ENCODE results near the gene GOLPH3.
"Not testable (repeated sequence)": the region's sequence is repeated elsewhere in the genome, so short reads cannot be mapped to it uniquely, and the experiment has no call there.

GOLPH3 gene

DNA sequence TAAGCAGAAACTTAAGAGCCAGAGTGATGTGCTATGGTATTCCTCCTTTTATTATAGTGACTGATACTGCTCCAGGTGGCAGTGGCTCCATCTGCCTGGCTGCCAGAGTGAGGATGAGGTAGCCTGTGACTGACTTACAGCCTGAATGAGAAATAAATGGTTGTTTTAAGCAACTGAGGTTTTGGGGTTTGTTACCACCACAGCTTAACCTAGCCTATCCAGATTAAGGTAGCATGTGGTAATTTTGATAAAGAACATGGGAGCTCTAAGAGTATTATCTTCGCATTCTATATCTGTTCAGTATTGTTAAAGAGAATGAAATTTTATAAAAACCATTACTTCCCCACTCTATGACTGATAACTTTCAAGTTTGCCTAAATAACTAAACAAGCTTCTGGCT is 39.0 kb downstream of the GOLPH3 start:
- DNase-seq (ENCODE audit: low spot score) = no peak

DNA sequence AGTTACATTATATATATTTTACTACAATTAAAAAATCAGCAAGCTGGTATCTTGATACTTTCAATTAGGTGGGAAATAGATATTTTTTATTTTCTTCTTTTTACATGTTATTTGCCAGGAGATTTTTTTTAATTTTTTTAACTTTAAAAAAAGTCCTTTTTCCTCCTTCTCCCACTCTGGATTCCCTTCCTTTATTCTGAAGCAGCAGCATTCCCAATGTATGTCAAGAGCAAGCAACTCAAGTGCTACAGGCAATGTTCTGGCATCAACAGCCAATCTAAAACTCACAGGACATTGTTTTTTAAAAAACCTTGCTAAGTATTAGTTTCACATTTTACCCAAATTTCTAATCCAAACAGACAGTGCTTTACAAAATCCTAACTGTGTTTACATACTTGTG is 41.4 kb downstream of the GOLPH3 start:
- DNase-seq (ENCODE audit: low spot score) = no peak

DNA sequence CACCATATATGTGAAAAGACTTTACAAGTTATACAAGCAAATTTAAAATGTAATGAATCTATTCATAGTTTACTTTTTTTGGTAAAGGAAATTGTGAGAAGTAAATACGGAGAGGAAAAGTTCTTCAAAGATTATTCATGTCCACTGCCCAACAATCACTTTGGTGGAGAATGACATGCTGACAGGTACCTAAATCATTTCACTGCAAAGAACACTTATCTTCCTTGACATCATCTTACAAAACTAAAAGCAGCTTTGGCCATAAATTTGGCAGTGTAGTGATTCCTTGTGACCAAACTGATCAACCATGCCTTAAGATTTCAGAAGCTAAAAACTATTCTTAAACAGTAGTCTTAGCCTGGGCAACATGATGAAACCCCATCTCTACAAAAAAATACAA is 42.5 kb downstream of the GOLPH3 start:
- DNase-seq (ENCODE audit: low spot score) = no peak

DNA sequence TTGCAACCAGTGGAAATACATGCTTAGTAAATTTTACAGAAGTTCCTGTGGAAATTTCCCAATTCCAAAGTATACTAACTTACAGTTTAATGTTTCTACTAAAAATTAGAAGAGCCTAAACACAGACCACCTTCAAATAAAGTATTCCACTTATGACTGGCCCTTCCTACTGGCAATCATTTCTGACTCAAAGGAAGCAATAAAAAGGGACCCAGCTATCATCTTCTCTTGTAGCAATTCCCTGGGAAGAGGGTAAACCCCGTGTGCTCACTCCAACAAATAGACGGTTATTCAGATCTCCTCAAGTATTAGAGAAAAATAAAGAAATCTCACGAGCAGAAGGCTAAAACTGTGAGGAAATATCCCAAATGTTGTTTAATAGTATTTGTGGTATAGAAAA is 43.3 kb downstream of the GOLPH3 start:
- DNase-seq (ENCODE audit: low spot score) = no peak

DNA sequence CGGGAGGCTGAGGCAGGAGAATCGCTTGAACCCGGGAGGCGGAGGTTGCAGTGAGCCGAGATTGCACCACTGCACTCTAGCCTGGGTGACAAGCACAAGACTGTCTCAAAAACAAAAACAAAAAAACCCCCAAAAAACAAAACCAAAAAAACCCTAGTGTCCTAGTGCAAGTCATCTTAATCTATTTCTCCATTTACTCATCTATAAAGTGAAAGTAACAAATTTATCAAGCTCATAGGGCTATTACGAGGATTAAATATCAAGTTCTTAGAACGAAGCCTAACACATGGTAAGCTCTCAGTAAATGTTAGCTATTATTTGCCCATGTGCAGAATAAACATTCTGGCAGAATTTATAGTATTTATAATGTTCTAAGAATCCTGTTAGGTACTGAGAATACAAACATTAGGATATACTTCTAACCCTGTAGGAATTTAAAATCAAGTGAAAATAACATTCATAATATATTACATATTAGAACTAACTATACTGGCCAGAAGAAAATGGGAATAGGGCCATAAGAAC is 45.0 kb downstream of the GOLPH3 start:
- DNase-seq (ENCODE audit: low spot score) = peak; percentile 13

DNA sequence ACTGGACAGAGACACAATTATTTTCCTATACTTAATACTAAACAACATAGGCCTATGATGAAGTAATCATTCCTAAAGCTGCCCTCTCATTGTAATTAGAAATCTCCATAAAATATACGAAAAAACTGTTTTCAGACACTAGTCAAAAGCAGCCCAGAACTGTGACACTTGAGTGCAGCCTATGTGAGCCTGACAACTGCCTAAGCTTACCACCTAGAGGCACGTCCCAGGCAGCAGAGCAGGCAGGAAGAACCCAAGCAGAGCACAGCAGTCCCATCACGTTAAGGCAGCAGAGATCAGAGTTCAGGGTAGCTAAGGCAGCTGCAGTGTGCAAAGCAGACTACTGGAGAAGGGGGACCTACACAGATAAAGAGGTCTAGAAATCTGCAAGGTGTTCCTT is 46.4 kb downstream of the GOLPH3 start:
- no peak for DNase-seq (ENCODE audit: low spot score)

DNA sequence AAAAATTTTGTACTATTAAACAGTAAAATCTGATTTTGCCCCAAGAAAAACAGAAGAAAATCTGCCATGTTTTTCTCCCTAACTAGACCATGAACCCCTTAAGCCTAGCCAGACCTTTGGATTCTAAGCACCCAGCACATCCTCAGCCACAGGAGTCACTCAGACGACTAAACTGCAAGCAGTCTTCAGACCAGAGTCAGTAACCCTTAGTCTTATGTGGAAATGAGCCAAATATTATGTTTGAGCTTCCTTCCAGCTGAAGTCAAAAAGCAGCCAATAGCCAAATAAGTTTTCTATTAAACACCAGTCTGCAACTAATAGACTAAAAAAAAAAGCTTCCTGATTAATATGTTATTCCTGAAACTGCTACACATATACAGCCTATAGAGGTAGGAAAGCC is 47.4 kb downstream of the GOLPH3 start:
- no peak for DNase-seq (ENCODE audit: low spot score)

DNA sequence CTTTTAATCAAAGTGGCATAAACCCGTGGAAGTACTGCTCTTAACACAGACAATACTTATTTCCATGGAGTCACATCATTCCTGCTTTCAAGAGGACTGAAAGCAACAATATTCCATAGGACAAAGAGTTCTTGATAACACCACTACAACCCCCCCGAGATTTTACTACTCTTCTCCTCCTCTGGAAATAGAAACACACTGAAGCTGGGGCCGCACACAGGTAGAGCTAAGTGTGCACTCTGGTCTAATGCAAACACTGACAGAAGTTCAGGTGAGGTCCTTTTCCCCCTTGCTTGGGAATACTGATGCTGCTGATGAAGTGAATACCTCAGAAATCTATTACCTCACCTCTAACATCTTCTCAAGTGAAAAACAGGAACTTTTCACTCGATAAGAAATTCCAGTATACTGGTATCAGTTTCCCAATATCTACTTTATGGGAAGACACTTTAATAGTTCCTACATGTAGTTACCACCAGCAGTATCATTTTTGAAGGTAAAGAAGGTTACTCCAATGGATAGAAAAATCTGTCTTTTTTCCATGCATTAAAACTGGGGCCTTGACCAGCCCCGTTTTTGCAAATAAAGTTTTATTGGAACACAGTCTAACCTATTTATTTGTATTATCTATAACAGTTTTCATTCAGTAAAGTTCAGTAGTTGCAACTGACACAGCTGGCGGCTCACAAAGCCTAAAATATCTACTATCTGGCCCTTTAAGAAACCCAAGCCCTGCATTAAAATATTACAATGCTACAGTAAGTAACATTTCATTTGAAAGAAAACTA is 50.0 kb downstream of the GOLPH3 start:
- DNase-seq (ENCODE audit: low spot score) = no peak

DNA sequence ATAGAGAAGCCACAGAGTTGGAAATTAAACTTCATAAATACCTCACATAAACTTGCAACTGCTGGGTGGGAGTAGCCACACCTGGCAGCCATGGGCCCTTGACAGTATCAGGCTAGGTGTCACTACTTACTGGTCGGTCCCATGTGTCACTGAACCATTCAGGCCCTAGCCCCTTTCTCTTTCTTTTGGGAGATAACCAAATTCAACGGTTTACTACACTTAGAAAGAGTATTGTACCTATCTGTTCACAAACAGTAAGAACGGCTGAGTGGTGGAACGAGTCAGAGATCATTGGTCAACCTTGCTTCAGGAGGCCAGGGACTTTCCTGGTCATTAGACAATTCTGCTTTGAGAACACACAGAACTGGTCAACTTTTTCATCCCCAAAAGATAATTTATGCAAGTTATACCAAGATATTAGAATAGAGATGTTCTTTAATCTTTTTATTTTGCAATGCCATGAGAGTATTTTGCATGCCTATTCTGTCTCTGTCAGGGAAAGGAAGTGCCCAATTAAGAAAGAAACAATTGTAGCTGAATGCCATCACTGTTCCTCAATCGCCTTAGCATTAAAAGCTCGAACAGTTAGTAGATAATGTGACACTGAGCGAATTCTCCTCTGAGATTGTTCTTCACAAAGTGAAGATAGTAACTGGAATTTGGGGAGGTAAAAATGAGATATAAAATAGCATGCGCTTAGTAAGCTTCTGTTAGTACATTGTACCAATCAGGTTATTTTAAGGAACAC is 50.9 kb downstream of the GOLPH3 start:
- no peak for DNase-seq (ENCODE audit: low spot score)

DNA sequence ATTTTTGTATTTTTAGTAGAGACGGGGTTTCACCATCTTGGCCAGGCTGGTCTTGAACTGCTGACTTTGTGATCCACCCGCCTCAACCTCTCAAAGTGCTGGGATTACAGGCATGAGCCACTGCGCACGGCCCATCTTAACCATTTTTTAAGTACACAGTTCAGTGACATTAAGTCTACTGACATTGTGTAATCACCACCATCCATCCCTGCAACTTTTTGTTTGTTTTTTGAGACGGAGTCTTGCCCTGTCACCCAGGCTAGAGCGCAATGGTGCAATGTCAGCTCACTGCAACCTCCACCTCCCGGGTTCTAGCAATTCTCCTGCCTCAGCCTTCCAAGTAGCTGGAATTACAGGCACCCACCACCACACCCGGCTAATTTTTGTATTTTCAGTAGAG is 55.2 kb downstream of the GOLPH3 start:
- not testable (repeated sequence) for DNase-seq (ENCODE audit: low spot score)

DNA sequence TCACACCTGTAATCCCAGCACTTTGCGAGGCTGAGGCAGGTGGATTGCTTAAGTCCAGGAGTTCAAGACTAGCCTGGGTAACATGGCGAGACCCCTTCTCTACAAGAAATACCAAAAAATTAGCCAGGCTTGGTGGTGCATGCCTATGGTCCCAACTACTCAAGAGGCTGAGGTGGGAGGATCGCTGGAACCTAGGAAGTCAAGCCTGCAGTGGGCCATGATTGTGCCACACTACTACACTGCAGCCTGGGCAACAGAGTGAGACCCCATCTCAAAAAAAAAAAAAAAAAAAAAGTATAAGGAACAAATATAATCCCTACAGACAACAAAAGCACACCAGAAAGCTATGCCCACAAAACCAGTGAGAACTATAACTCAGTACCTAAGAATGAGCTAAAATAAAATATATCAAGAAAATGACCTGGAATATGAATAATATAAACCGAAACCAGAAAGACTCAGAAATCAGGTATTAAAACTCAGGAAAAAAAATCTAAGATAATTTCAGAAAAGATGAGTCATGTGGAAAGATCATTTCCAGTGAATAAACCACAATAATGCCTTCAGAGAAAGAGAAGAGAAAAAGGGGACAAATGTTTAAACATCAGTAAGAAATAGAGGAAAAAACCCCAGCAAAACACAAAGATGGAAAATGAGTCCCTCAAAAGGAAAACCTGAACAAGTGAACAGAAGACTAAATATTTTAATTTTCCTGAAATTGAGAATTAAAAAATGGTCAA is 57.4 kb downstream of the GOLPH3 start:
- no peak for DNase-seq (ENCODE audit: low spot score)

DNA sequence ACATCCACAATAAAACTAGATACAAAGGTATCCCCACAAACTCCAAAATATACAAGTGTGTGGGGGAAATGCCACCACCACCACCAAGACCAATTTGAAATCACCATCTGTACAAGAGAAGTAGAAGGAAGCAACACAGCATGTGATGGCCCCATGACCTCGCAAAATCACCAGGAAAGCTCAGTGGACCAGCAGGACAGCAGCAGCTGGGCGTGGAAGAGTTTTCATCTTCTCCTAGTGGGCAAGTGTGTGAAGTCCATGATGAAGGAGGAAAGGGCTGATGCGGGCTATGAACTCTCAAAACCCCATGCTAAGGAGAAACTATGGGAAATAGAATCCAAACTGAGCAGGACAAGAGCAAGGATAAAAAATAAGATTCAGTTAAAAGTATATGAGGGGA is 58.1 kb downstream of the GOLPH3 start:
- no peak for DNase-seq (ENCODE audit: low spot score)

DNA sequence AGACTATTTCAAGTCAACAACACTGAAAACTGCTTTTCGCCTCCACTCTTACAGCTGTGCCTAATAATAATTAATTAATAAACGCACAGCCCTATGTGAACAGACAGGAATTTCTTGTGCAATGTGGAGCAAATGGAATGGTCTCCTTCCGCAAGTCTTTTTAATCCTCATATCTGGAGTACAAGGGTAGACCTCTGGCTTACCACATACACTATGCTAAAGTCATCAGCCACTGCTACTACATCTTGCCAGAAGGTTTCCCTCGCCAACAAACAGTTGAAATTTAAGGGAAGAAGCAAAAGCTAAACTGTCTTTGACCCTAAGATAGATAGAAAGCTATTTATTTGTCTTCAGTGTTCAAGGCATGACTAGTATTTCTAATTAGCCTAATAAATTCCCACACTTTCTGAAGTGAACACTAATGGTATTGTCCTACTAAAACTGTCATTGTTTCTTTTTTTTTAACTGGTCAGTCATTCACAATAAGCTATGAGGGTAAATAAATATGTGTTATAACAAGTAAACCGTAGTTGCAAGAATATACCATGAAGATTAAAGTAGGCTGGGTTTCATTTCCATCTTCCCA is 63.9 kb downstream of the GOLPH3 start:
- DNase-seq (ENCODE audit: low spot score) = no peak

DNA sequence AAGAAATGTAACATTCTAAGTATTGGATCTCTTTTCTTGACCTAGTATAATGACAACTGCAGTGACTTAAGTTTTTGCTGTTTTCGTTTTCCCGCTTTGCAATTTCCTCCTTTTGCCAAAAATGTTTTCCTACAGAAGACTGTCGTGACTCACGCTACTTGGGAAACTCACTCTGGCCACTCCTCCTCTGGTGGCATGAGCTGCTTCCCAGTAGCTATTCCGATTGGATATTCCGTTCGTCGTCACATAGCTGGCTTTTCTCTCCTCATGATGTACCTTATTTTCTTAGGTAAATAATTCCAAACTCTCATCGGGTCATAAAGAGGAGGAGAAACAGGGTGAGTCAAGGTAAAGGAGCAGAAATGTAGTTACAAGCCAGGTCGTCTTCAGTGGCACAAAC is 64.9 kb downstream of the GOLPH3 start:
- DNase-seq (ENCODE audit: low spot score) = no peak

DNA sequence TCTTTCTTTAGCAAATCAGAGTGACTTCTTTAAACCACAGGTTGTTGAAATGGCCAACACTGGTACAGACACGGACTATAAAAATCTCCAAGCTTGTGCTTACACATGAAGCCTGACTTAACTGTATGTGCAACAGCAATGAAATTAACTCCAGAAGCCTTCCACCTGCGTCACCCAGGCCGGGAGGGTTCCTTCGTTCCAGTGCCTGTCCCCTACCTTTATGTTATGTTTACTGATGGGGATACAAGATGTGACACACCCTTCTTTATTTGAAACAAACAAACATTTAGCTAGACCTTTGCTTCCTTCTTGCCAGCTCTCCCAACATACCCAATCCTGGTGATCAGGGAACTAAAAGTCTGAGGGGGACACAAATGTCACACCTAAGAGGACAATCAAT is 66.0 kb downstream of the GOLPH3 start:
- no peak for DNase-seq (ENCODE audit: low spot score)

DNA sequence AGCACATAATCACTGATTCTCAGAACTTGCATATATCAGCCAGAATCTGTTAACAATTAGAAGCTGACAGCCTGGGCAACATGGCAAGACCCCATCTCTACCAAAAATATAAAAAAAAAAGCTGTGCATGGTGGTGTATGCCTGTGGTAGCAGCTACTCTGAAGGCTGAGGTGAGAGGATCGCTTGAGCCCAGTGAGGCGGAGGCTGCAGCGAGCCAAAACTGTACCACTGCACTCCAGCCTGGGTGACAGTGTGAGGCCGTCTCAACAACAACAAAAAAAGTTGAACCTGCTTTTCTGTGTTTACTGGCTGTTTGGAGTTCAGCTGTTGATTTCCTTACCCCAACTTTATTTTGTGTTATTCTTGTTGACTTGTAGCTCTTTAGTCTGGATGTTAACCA is 66.8 kb downstream of the GOLPH3 start:
- no peak for DNase-seq (ENCODE audit: low spot score)

DNA sequence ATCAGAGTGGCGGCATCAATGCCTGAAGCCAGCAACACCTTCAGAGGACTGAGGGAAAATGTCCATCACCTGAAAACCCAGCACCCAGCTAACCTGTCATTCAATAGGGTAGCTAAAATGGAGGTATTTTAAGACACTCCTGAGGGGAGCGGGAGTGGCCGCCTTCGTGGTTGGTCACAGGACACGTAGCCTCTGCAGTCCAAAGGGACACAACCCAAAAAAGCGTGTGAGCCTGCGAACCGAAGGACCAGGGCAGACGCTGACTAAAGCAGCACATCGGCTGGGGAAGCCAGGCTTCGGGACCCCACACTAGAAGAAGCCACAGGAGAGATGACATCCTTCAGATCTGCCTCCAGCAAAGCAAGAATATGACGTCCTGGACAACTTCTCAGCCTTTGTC is 70.6 kb downstream of the GOLPH3 start:
- no peak for DNase-seq (ENCODE audit: low spot score)

DNA sequence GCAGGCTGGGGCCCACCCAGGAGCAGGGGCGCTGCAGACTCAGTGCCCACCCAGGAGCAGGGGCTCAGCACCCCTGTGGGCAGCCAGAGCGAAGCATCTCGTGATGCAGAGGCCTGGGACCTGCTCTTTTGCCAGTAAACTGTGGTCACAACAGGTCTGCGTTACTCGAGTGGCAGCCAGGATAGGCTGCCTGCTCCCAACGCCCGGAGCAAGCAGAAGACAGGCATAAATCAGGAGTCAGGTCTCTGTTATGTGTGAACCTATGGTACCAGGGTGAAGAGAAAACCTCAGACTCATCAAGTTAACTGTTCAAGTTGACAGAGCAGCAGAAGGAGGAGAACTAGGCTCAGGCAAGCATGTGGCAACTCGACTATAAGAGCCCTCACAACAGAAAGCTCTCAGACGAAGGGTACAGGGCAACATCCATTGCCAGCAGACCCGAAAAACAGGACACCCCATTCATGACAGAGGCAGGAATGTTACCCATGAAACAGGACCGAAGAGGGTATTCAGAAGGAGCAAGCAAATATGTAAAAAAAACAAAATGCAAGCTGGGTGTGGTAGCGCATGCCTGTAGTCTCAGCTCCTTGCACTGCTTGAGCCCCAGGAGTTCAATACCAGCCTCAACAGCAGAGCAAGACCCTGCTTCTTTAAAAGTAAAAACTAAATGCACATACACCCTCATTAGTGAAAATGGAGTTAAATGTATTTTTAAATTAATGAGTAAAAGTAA is 71.7 kb downstream of the GOLPH3 start:
- no peak for DNase-seq (ENCODE audit: low spot score)

DNA sequence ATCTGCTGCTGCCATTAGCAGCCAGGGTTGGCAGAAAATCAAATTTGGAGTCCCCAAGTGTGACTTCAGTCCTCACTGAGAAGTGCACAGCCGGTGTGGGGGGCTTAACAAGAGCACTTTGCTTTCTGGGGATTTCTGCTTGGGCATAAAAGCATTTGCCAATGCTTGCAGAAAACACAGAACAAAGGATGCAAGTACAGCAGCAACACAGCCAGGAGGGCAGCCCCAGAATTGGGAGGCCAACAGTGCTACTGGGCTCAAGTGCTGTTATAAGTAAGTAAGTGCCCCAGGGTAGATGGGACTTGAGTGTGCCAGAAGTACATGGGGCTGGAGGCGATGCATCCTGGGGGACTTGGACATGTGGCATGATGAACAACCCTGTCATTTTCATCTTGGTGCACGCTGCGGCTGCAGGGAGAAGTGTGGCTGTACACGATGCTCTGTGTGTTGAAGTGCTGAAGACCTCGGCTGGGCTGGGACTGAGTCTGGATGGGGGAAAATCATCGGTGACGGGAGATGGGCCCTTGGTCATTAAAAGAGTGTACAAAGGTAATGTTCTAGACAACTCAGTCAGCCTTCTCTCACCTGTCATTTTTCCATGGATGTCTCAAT is 73.3 kb downstream of the GOLPH3 start:
- no peak for DNase-seq (ENCODE audit: low spot score)

DNA sequence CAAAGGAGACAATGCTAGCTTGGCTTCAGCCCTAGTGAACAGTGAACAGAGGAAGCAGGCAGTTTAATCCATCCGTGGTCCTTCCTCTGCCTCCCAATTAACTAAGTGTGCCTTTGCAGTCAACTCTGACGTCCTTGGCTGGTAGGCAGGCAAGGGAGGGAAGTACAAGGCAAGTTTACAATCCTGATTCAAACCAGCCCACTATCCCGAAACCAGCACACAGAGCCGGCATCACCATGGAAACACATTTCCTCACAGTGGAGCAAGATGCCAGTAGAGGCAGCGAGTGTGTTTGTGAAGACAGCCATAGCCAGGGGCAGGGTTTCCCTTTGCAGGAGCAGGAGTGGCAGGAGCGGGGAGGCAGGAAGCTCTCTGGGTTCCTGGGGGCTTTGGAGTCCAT is 73.9 kb downstream of the GOLPH3 start:
- no peak for DNase-seq (ENCODE audit: low spot score)

DNA sequence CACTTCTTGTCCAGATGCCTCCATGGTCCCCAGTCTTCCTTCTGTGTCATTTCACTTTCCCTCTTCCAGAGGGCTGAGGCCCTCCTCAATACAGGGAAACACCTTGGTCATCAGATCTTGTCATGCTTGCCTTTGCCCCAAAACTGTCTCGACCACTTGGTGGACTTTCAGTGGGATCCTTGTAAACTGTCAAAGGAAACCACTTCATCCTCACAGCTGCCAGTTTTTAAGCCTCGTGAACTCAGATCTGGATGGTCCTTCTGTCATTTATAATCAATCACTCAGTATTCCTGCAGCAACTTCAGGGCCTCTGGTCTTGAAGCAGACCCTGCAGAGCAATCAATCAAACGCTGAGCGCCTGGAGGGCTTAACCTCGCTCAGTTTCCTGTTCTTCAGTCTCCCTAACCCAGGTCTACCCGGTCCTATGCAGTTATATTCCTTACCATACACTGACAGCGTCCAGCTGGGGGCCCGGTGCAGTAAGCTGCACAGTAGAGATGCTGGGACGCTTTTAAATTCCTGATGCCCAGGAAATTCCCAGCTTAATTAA is 74.6 kb downstream of the GOLPH3 start:
- DNase-seq (ENCODE audit: low spot score) = no peak

All from CD4-positive, alpha-beta T cell treated with Interleukin-2 at 100 ng/mL for 4 hours (primary cell).